Upper lobe of right lung (tissue), 1 donor: ENCODE results near the gene DEFB129. TPM values are rescaled to one million over a fixed set of nuclear protein-coding genes. Genes with fewer than 3 reads are reported as not detected.
"Not testable (repeated sequence)": the region's sequence is repeated elsewhere in the genome, so short reads cannot be mapped to it uniquely, and the experiment has no call there.

Experiments
- ATAC-seq: fragments of 200-7000 bp; cut with Tn5 transposase; one replicate; pipeline ENCODE4 v1.9.1; 2020; ENCODE audit warnings: mild to moderate bottlenecking, moderate library complexity
- DNase-seq: peaks from one replicate; pipeline ENCODE4 v3.0.0-alpha.2; 2020
- H3K27ac ChIP-seq: fragments of 200-600 bp; one replicate; pipeline ENCODE4 v1.8.0; 2022
- H3K27me3 ChIP-seq: fragments of 200-600 bp; one replicate; pipeline ENCODE4 v1.8.0; 2022; ENCODE audit warnings: mild to moderate bottlenecking
- H3K36me3 ChIP-seq: fragments of 200-600 bp; one replicate; pipeline ENCODE4 v1.8.0; 2022
- H3K4me1 ChIP-seq: fragments of 200-600 bp; one replicate; pipeline ENCODE4 v1.8.0; 2022
- H3K4me3 ChIP-seq: fragments of 200-600 bp; one replicate; pipeline ENCODE4 v1.8.0; 2022; ENCODE audit warnings: mild to moderate bottlenecking
- H3K9me3 ChIP-seq: fragments of 200-600 bp; one replicate; pipeline ENCODE4 v1.8.0; 2022
- CTCF ChIP-seq: fragments of 200-600 bp; IDR thresholded peaks from one replicate; pipeline ENCODE4 v1.8.0; 2022; ENCODE audit warnings: antibody characterized with exemption
- intact Hi-C: fragments of 100-400 bp; cut with DNase I; formaldehyde crosslinking; loops from one replicate; pipeline ENCODE4 v1.11.0; 2022
- total RNA-seq: library from RNA; stranded (reverse); fragmentation: NEBNext Ultra II Directional; extraction: Animal tissue kit (Norgen Biotek cat#: 25700); gene quantifications from one replicate; pipeline ENCODE4 v1.2.1, GENCODE V29; 2021
- donor health status: DM: no; HTN: yes; CAD: no; lungs with severe emphysema.

DEFB129 gene
- total RNA-seq, 1 donor from 2014 or later, result not detected

GRCh38 chr20:219290-220115 is 7.6 kb upstream of the DEFB129 start:
- intact Hi-C loops, result no loop called here
- peak; percentile 30 for TF ChIP-seq CTCF
- peak; percentile 71 for ATAC-seq

GRCh38 chr20:221258-221830 is 5.7 kb upstream of the DEFB129 start:
- no peak for TF ChIP-seq CTCF
- Histone ChIP-seq H3K27ac (no peak overlapping the region), H3K4me1 (no peaks in the 10 kb centered on the region), H3K4me3 (no peak overlapping the region), H3K27me3 (peaks cover 22% of the 10 kb centered on the region), H3K36me3 (no peaks in the 10 kb centered on the region), H3K9me3 (no peaks in the 10 kb centered on the region)
- intact Hi-C loops, result no loop called here
- ATAC-seq (no peak), DNase-seq (no peak)

More at GRCh38 chr20:219290-220115, 7.6 kb upstream of the DEFB129 start:
- H3K27me3 ChIP-seq, result peaks cover 22% of the 10 kb centered on the region
- H3K9me3 ChIP-seq, result no peaks in the 10 kb centered on the region
- no peak overlapping the region for H3K4me3 ChIP-seq
- no peaks in the 10 kb centered on the region for H3K36me3 ChIP-seq
- H3K4me1 ChIP-seq, result no peaks in the 10 kb centered on the region
- DNase-seq, result no peak
- H3K27ac ChIP-seq, result no peak overlapping the region

GRCh38 chr20:225879-226278 is 1.2 kb upstream of the DEFB129 start:
- DNase-seq, H3K36me3 ChIP-seq, H3K27me3 ChIP-seq, intact Hi-C loops, ATAC-seq, H3K9me3 ChIP-seq, H3K4me3 ChIP-seq, H3K27ac ChIP-seq, H3K4me1 ChIP-seq: not testable (repeated sequence)

GRCh38 chr20:227439-228105 is 514 bp downstream of the DEFB129 start:
- no peak for TF ChIP-seq CTCF
- Histone ChIP-seq H3K4me3 (no peak overlapping the region), H3K27me3 (no peaks in the 10 kb centered on the region), H3K9me3 (no peaks in the 10 kb centered on the region), H3K4me1 (no peaks in the 10 kb centered on the region), H3K27ac (no peak overlapping the region), H3K36me3 (no peaks in the 10 kb centered on the region)
- intact Hi-C loops, result no loop called here
- DNase-seq (no peak), ATAC-seq (no peak)

- ATAC-seq (peak; percentile 77), DNase-seq (no peak)
- no peak overlapping the region for H3K4me3 ChIP-seq
- no peaks in the 10 kb centered on the region for H3K27me3 ChIP-seq
- intact Hi-C loops, result no loop called here
- peaks cover 9% of the 10 kb centered on the region for H3K4me1 ChIP-seq
- no peak overlapping the region for H3K27ac ChIP-seq
- no peaks in the 10 kb centered on the region for H3K9me3 ChIP-seq
- no peaks in the 10 kb centered on the region for H3K36me3 ChIP-seq
- TF ChIP-seq CTCF, result peak; percentile 18
Observed at GRCh38 chr20:235891-236290, 8.8 kb downstream of the DEFB129 start.

- peak overlapping the region; percentile 29 for H3K4me3 ChIP-seq
- ATAC-seq (peak; percentile 99), DNase-seq (peak; percentile 65)
- intact Hi-C loops, result no loop called here
- peak overlapping the region; percentile 42 for H3K27ac ChIP-seq
- H3K36me3 ChIP-seq, result no peaks in the 10 kb centered on the region
- TF ChIP-seq CTCF, result no peak
- no peaks in the 10 kb centered on the region for H3K9me3 ChIP-seq
- peaks cover 9% of the 10 kb centered on the region for H3K4me1 ChIP-seq
- H3K27me3 ChIP-seq, result no peaks in the 10 kb centered on the region
Observed at GRCh38 chr20:237489-237888, 10.4 kb downstream of the DEFB129 start.
